Sigmoid colon (tissue), 4 donors: ENCODE measurements around the gene AP1S3.

Experiments
- EP300 ChIP-seq, 4 donors: sonication (generic); formaldehyde crosslinking; IDR thresholded peaks; one replicate each; pipeline ENCODE4 v1.6.1; 2017; ENCODE audit warnings: antibody characterized with exemption in 4 of 4
- POLR2A ChIP-seq, 2 donors: fragments of 450-650 bp; IDR thresholded peaks; one replicate each; pipeline ENCODE4 v1.6.1; 2016; ENCODE audit warnings: antibody characterized with exemption in 2 of 2, mild to moderate bottlenecking in 2 of 2, moderate library complexity in 2 of 2
- POLR2AphosphoS5 ChIP-seq, 4 donors: sonication (generic); formaldehyde crosslinking; IDR thresholded peaks; one replicate each; pipeline ENCODE4 v1.6.1; 2017; ENCODE audit warnings: antibody characterized with exemption in 4 of 4
- TF ChIP-seq, protein P1 (sequence below), 4 experiments: fragments of 450-650 bp in 3 of 4; fragments of 200-600 bp in 1 of 4; IDR thresholded peaks; one replicate each; pipeline ENCODE4 v1.5.1; 2016 to 2019; ENCODE audit warnings: antibody characterized with exemption in 4 of 4, mild to moderate bottlenecking in 3 of 4, moderate library complexity in 2 of 4

DNA sequence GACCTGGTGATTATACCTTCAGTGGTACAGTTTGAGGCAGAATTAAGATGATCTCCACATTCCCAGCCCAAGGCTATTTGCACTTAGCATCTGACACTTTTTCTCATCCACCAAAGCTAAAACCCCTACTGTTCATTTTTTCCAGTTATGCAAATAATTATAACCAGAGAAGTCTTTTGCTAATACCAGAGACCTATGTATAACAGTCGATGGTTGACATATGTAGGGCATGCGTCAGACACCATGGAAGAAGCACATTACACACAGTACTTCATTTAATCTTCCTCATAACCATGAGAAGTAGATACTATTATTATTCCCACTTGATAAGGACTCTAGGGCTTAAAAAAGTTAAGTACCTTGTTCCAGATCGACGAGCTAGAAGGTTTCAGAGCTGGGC is 36.5 kb downstream of the AP1S3 start:
- TF ChIP-seq POLR2A (IDR thresholded peaks at IDR 0.05) (no peak), EP300 (IDR thresholded peaks at IDR 0.05) (no peak), POLR2AphosphoS5 (IDR thresholded peaks at IDR 0.05) (no peak)
- TF ChIP-seq, protein P1, sequence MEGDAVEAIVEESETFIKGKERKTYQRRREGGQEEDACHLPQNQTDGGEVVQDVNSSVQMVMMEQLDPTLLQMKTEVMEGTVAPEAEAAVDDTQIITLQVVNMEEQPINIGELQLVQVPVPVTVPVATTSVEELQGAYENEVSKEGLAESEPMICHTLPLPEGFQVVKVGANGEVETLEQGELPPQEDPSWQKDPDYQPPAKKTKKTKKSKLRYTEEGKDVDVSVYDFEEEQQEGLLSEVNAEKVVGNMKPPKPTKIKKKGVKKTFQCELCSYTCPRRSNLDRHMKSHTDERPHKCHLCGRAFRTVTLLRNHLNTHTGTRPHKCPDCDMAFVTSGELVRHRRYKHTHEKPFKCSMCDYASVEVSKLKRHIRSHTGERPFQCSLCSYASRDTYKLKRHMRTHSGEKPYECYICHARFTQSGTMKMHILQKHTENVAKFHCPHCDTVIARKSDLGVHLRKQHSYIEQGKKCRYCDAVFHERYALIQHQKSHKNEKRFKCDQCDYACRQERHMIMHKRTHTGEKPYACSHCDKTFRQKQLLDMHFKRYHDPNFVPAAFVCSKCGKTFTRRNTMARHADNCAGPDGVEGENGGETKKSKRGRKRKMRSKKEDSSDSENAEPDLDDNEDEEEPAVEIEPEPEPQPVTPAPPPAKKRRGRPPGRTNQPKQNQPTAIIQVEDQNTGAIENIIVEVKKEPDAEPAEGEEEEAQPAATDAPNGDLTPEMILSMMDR (IDR thresholded peaks at IDR 0.05): no peak
